Stomach (tissue), 9 donors: ENCODE results near the gene ELF5. TPM values are rescaled to one million over a fixed set of nuclear protein-coding genes. Genes with fewer than 3 reads are reported as not detected.
A peak's percentile ranks its signal among the peaks of the same experiment; 100 is the strongest.

Experiments used
- DNase-seq, 2 donors: peaks; one replicate each; pipeline versions ENCODE4 v3.0.0 to v3.0.0-alpha.2; 2013 to 2019
- H3K27ac ChIP-seq, 5 donors: fragments of 200-600 bp in 4 of 5; sonication (generic) in 4 of 5; one replicate each; pipeline ENCODE4 v1.5.1; 2013 to 2019; ENCODE audit warnings: mild to moderate bottlenecking in 1 of 5, moderate library complexity in 1 of 5
- H3K27me3 ChIP-seq, 3 donors: fragments of 200-600 bp; sonication (generic); one replicate each; pipeline ENCODE4 v1.5.1; 2017 to 2019; ENCODE audit warnings: mixed run types in 1 of 3
- H3K36me3 ChIP-seq, 4 donors: fragments of 200-600 bp; sonication (generic); 1 replicate in 3 of 4; 2 replicates in 1 of 4; pipeline ENCODE4 v1.5.1; 2016 to 2019
- H3K4me1 ChIP-seq, 4 donors: fragments of 200-600 bp; sonication (generic); one replicate each; pipeline ENCODE4 v1.5.1; 2016 to 2019
- H3K4me3 ChIP-seq, 4 donors: fragments of 200-600 bp; sonication (generic) in 3 of 4; one replicate each; pipeline ENCODE4 v1.5.1; 2016 to 2019; ENCODE audit warnings: mild to moderate bottlenecking in 1 of 4
- H3K9me3 ChIP-seq, 4 donors: fragments of 200-600 bp; sonication (generic); one replicate each; pipeline ENCODE4 v1.5.1; 2016 to 2019
- EP300 ChIP-seq: sonication (generic); formaldehyde crosslinking; IDR thresholded peaks from one replicate; pipeline ENCODE4 v1.6.1; 2017; ENCODE audit warnings: antibody characterized with exemption
- POLR2A ChIP-seq, 4 donors: fragments of 450-650 bp; IDR thresholded peaks; one replicate each; pipeline ENCODE4 v1.6.1; 2016; ENCODE audit warnings: antibody characterized with exemption in 4 of 4, control low read depth in 2 of 4, mild to moderate bottlenecking in 1 of 4, moderate library complexity in 1 of 4
- POLR2AphosphoS5 ChIP-seq, 3 donors: sonication (generic); formaldehyde crosslinking; IDR thresholded peaks; one replicate each; pipeline ENCODE4 v1.6.1; 2016; ENCODE audit warnings: antibody characterized with exemption in 3 of 3
- WGBS, 5 donors: extraction: QIAGEN DNeasy Blood & Tissue Kit in 3 of 5; methylation state at CpG; one replicate each; pipeline versions ENCODE4 v1.1.5 to v1.1.7; 2013 to 2018; 5-methylcytosine and 5-hydroxymethylcytosine counted together
- intact Hi-C: fragments of 100-400 bp; cut with DNase I; formaldehyde crosslinking; loops from one replicate; pipeline ENCODE4 v1.15.1; 2023; ENCODE audit warnings: low total_unique reads
- polyA plus RNA-seq, 3 donors: library from polyadenylated mRNA; stranded (reverse); fragments of 200-250 nt; gene quantifications; one replicate each; pipeline ENCODE4 v1.2.3, GENCODE V29; 2013
- total RNA-seq, 5 donors: library from RNA; depleted of rRNA; stranded (reverse); fragments of >200 nt; gene quantifications; one replicate each; pipeline versions ENCODE4 v1.1.0 to v1.2.3, GENCODE V29; 2014 to 2016
- TF ChIP-seq, protein P1 (sequence below), 7 experiments: fragments of 450-650 bp in 4 of 7; fragments of 200-600 bp in 3 of 7; sonication (generic) in 3 of 7; IDR thresholded peaks; one replicate each; pipeline ENCODE4 v1.5.1; 2016 to 2019; ENCODE audit warnings: antibody characterized with exemption in 7 of 7, control low read depth in 2 of 7, mild to moderate bottlenecking in 1 of 7
- donor health status: healthy with polysubstance abuse.
- donor health status: Bipolar disorder and iron deficiency.
- donor health status: healthy.

The ELF5 gene
- total and polyA plus RNA-seq, 8 donors = 0.19 to 0.78 (median 0.55) TPM; not detected in 5

DNA sequence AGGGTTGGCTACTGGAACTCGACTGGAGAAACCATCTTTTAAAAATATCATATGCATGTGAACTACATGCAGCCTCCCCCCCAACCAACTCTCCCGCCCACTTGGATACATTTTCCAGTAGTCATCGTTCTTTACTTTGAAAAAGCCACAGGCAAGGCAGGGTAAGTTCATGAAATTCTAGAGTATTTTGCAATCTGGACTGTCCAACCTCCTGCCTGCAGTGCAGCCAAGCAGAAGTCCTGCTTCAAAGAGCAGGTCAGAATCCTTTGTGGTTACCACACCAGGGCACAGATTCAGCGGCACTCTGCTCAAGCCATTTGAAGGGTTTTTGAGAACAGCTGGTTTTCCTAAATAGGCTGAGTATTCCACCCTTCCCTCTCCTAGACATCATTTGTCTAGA lies 12.1 kb downstream of the ELF5 start:
- H3K4me3 ChIP-seq = no peak overlapping the region
- H3K27me3 ChIP-seq = no peaks in the 10 kb centered on the region
- H3K9me3 ChIP-seq = no peaks in the 10 kb centered on the region
- no peak for DNase-seq
- peak overlapping the region in 2 of 5 donors; percentile 1 to 47 for H3K27ac ChIP-seq
- TF ChIP-seq, protein P1, sequence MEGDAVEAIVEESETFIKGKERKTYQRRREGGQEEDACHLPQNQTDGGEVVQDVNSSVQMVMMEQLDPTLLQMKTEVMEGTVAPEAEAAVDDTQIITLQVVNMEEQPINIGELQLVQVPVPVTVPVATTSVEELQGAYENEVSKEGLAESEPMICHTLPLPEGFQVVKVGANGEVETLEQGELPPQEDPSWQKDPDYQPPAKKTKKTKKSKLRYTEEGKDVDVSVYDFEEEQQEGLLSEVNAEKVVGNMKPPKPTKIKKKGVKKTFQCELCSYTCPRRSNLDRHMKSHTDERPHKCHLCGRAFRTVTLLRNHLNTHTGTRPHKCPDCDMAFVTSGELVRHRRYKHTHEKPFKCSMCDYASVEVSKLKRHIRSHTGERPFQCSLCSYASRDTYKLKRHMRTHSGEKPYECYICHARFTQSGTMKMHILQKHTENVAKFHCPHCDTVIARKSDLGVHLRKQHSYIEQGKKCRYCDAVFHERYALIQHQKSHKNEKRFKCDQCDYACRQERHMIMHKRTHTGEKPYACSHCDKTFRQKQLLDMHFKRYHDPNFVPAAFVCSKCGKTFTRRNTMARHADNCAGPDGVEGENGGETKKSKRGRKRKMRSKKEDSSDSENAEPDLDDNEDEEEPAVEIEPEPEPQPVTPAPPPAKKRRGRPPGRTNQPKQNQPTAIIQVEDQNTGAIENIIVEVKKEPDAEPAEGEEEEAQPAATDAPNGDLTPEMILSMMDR (IDR thresholded peaks at IDR 0.05) = no peak
- TF ChIP-seq POLR2A (IDR thresholded peaks at IDR 0.05) (no peak), POLR2AphosphoS5 (IDR thresholded peaks at IDR 0.05) (no peak)
- no peaks in the 10 kb centered on the region for H3K36me3 ChIP-seq
- peaks cover 5 to 17% (median 6%) of the 10 kb centered on the region in 4 donors for H3K4me1 ChIP-seq
- intact Hi-C loops = no loop called here
- 55 to 66% (median 59%) methylated on average over 4 of the region's 4 CpGs for WGBS, 5 donors

- WGBS, 5 donors = 61 to 84% (median 79%) methylated on average over 3 of the region's 3 CpGs
- Histone ChIP-seq H3K27me3 (no peaks in the 10 kb centered on the region), H3K36me3 (no peaks in the 10 kb centered on the region), H3K4me3 (no peak overlapping the region), H3K4me1 (peaks cover 5 to 17% (median 6%) of the 10 kb centered on the region in 4 donors), H3K27ac (no peak overlapping the region), H3K9me3 (no peaks in the 10 kb centered on the region)
- TF ChIP-seq EP300 (no peak), POLR2A (IDR thresholded peaks at IDR 0.05) (no peak), POLR2AphosphoS5 (IDR thresholded peaks at IDR 0.05) (no peak)
- TF ChIP-seq, protein P1 (IDR thresholded peaks at IDR 0.05) = no peak
- no peak for DNase-seq
- intact Hi-C loops = no loop called here
Measured at GRCh38 chr11:34499719-34500500, 13.7 kb downstream of the ELF5 start.

DNA sequence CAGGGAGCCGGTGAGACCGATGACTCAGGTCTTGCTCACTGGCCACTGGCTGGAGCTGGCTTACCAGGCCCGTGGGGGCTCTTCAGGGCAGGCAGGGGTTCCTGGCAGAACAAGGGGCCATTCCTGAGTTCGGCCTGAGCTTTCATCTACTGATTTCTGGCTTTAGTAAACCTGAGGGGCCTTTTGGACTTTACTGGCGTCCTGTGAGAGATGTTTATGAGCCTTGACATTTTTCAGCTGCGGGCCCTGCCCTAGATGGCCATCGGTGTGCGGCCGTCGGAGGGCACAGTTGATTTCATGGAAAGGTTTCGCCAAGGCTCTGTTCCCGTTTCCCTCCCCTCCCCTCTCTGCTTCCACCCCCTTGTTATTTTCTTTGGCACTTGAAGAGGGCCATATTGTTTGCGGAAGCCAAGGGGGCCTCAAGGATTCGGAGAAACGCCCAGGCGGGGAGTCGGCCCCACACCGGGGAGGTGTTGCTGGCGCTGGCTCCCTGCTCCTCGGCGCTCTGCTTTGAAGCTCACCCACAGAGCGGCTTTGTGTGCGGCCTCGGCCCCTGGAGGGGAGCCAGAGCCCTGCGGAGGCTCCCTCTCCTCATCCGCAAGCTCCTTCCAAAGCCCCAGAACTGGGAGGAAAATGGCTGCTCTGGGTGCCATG lies 17.7 kb downstream of the ELF5 start:
- Histone ChIP-seq H3K4me1 (no peaks in the 10 kb centered on the region), H3K4me3 (no peak overlapping the region), H3K27ac (peak overlapping the region in 2 of 5 donors; percentile 7 to 29), H3K27me3 (no peaks in the 10 kb centered on the region), H3K36me3 (no peaks in the 10 kb centered on the region), H3K9me3 (no peaks in the 10 kb centered on the region)
- DNase-seq = peak in 1 of 2 donors; percentile 73
- 48 to 69% (median 53%) methylated on average over 19 to 26 of the region's 26 CpGs for WGBS, 5 donors
- TF ChIP-seq, protein P1 (IDR thresholded peaks at IDR 0.05) = no peak
- TF ChIP-seq POLR2A (IDR thresholded peaks at IDR 0.05) (no peak), EP300 (no peak), POLR2AphosphoS5 (IDR thresholded peaks at IDR 0.05) (no peak)
- intact Hi-C loops = no loop called here

GRCh38 chr11:34495239-34495723 lies 18.3 kb downstream of the ELF5 start:
- Histone ChIP-seq H3K9me3 (no peaks in the 10 kb centered on the region), H3K4me1 (no peaks in the 10 kb centered on the region), H3K4me3 (no peak overlapping the region), H3K36me3 (no peaks in the 10 kb centered on the region), H3K27me3 (no peaks in the 10 kb centered on the region), H3K27ac (peak overlapping the region in 2 of 5 donors; percentile 7 to 29)
- DNase-seq = no peak
- intact Hi-C loops = no loop called here
- no peak for TF ChIP-seq POLR2A (IDR thresholded peaks at IDR 0.05)
- no peak for TF ChIP-seq EP300
- TF ChIP-seq, protein P1 (IDR thresholded peaks at IDR 0.05) = no peak
- TF ChIP-seq POLR2AphosphoS5 (IDR thresholded peaks at IDR 0.05) = no peak
- 88 to 93% (median 89%) methylated on average over 12 of the region's 12 CpGs for WGBS, 5 donors
